Measurements from ENCODE around the gene DPP3. TPM values are rescaled to one million over a fixed set of nuclear protein-coding genes. Genes with fewer than 3 reads are reported as not detected.
"Not testable (repeated sequence)": the region's sequence is repeated elsewhere in the genome, so short reads cannot be mapped to it uniquely, and the experiment has no call there.

Gene DPP3, protein sequence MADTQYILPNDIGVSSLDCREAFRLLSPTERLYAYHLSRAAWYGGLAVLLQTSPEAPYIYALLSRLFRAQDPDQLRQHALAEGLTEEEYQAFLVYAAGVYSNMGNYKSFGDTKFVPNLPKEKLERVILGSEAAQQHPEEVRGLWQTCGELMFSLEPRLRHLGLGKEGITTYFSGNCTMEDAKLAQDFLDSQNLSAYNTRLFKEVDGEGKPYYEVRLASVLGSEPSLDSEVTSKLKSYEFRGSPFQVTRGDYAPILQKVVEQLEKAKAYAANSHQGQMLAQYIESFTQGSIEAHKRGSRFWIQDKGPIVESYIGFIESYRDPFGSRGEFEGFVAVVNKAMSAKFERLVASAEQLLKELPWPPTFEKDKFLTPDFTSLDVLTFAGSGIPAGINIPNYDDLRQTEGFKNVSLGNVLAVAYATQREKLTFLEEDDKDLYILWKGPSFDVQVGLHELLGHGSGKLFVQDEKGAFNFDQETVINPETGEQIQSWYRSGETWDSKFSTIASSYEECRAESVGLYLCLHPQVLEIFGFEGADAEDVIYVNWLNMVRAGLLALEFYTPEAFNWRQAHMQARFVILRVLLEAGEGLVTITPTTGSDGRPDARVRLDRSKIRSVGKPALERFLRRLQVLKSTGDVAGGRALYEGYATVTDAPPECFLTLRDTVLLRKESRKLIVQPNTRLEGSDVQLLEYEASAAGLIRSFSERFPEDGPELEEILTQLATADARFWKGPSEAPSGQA
- 77.5 and 84.0 TPM in 2 replicates for total RNA-seq (2014; rRNA removed; shearing (Covaris generic))

DNA sequence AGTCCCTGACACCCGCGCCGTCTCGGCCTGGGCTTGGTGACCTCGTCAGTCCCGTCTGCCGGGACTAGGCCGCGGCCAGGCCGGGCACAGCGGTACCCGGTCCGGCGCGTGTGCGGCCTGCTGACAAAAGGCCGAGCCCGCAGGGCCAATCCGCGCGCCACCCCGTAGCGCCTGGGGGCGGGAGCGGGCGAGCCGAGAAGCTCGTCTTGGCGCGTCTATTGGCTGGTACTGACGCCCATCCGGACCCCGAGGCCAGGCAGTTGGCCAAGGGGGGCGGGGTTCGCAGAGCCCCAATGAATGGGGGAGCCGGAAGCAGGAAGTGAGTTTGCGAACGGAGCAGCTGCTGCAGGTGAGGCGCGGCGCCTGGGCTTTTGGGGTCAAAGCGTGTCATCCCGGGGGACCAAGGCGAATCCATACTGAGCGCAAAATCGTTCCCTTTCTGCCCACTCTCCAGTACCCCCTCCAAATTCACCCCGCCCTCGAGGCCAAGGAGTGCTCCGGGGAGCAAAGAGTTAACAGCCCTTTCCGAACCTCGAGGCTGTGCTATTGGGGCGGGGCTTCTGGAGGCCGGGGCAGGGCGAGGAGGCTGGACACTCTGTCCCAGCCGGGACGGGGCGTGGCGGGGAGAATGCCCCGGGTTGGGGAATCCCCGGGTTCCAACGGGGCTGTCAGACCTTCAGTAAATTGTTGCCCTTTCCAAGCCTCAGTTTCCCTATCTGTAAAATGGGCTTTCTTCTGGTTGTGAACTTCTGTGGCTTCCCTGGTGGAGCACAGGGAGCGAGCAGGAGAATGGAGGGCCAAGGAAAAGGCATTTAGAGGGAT, at the start of gene DPP3:
Gene DPP3 (plus strand): TSS at position 318 of the 822 bp plus-strand sequence. CDS start 1,767 bp downstream, outside the sequence.
- DNase-seq (ENCODE audit: low read depth) = peak; percentile 98

DNA sequence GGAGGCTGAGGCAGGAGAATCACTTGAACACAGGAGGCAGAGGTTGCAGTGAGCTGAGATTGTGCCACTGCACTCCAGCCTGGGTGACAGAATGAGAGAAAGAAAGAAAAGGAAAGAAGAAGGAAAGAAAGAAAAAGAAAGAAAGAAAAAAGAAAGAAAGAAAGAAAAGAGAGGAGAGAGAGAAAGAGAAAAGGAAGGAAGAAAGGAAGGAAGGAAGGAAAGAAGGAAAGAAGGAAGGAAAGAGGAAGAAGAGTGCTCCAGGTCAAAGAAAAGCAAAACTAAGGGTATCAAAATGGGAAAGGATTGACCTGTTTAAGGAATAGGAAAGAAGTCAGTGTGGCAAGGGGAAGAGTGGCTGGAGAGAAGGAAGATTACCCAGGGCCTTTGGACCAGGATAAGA, 48.9 kb upstream of the DPP3 start:
- not testable (repeated sequence) for DNase-seq (ENCODE audit: low read depth)

DNA sequence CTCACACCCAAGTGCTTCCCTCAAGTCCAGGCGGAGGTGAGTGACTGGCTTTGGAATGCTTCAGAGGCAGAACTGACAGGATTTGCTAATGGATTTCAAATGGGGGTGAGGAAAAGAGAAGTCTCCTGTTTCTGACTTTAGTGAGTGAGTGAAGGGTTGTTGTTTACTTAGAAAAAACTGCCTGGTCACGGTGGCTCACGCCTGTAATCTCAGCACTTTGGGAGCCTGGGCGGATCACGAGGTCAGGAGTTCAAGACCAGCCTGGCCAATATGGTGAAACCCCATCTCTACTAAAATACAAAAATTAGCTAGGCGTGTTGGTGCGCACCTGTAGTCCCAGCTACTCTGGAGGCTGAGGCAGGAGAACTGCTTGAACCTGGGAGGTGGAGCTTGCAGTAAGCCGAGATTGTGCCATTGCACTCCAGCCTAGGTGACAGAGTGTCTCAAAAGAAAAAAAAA, 48.3 kb upstream of the DPP3 start:
- DNase-seq (ENCODE audit: low read depth) = not testable (repeated sequence)

DNA sequence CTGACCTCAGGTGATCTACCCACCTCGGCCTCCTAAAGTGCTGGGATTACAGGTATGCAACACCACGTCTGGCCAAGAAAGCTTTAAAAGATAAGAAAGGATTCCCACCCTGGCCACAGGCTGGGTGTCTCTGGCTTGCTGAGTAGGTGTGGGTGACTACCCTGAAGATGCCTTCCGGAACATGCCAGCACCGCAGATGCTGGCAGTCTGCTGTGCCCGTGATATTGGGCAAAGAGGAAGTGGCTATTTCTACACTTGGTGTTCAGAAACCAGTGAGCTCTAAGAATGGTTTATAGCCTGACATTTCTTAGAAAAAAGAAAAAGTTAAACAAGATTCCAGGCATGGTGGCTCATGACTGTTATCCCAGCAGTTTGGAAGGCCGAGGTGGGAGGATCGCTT, 47.6 kb upstream of the DPP3 start:
- DNase-seq (ENCODE audit: low read depth) = no peak

- no peak for DNase-seq (ENCODE audit: low read depth)
These were observed 42.2 kb upstream of the DPP3 start for GRCh38 chr11:66437979-66438503.

DNA sequence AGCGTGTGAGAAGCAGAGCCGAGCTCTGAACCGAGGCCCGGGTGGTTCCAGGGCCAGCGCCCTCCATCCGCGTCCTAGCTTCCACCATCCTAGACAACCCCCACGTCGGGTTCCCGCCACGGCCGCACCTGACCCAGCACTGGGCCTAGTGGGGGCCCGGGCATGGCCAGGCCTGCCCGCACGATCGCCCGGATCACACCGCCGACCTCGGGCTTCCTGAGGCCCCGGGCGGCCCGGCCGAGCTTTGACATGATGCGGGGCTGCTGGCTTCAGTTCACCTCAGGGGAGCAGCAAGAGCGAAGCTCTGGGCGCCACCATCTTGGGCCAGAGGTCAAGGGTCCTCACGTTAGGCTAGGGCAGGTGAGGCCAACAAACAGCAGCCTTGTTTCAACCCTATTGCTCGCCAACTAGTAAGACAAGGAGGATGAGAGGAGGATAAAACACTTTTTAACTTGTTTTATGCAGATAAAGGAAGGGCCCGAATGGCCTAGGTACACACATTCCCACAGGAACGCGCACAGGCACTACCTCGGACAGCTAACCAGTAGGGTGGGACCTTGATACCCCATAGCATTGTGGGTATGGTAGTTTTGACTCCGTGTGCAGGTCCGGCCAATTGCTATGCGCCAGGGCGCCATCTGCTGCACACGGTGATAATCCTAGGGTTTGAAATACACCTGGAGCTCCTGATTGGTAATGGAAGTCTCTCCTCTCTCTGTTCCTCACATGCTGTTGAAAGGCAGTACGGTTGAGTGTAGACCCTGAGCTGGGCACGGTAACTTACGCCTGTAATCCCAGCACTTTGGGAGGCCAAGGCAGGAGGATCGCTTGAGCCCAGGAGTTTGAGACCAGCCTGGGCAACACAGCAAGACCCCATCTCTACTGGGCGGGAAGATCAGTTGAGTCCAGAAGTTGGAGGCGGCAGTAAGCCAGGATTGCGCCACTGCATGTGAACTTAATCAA, 41.4 kb upstream of the DPP3 start, which contains the start of gene MRPL11:
Gene MRPL11 (minus strand): TSS at position 345 of the 963 bp plus-strand sequence. CDS start 94 bp downstream, at position 251.
- peak; percentile 93 for DNase-seq (ENCODE audit: low read depth)

DNA sequence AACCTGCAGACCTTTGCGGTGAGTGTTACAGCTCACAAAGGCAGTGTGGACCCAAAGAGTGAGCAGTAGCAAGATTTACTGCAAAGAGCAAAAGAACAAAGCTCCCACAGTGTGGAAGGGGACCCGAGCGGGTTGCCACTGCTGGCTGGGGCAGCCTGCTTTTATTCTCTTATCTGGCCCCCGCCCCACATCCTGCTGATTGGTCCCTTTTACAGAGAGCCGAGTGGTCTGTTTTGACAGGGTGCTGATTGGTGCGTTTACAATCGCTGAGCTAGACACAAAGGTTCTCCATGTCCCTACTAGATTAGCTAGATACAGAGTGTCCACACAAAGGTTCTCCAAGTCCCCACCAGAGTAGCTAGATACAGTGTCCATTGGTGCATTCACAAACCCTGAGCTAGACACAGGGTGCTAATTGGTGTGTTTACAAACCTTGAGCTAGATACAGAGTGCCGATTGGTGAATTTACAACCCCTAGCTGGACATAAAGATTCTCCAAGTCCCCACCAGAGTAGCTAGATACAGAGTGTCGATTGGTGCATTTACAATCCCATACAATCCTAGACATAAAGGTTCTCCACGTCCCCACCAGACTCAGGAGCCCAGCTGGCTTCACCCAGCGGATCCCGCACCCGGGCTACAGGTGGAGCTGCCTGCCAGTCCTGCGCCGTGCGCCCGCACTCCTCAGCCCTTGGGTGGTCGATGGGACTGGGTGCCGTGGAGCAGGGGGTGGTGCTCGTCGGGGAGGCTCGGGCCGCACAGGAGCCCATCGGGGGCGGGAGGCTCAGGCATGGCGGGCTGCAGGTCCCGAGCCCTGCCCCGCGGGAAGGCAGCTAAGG, 39.9 kb upstream of the DPP3 start:
- DNase-seq (ENCODE audit: low read depth) = not testable (repeated sequence)

GRCh38 chr11:66440940-66441282, 39.3 kb upstream of the DPP3 start:
- not testable (repeated sequence) for DNase-seq (ENCODE audit: low read depth)

- DNase-seq (ENCODE audit: low read depth) = peak; percentile 83
These were observed 36.6 kb upstream of the DPP3 start for GRCh38 chr11:66443602-66444001.

DNA sequence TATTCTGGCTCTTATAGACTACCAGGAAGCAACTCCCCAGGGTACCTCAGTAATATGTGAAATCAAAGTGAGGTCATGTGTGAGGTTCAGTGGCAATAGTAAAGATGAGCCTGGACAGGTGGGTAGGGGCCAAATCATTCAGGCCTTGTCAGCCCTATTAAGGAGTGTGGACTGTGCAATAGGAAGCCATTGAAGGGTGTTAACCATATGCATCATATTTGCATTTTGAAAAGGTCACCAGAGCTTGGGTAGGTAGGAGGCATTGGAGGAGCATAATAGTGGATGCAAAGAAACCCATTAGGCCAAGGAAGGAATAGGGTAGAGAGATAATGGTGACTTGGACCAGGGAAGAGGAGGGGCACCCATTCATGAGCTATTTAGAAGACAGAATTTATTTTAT, 33.2 kb upstream of the DPP3 start:
- no peak for DNase-seq (ENCODE audit: low read depth)

DNA sequence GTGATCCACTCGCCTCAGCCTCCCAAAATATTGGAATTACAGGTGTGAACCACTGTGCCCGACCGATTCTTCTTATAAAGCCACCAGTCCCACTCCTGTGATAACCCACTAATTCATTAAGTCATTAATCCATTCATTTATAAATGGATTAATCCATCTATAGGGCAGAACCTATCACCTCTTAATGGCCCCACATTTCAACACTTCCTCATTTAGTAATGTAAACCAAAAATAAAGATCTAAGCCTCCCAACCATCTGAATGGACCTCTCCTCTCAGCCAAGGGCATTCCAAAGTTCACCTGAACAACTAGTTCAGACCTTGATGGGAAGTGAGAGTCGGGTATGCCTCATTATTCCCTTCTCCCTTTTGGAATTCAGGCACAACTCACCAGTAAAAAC, 31.7 kb upstream of the DPP3 start:
- no peak for DNase-seq (ENCODE audit: low read depth)

DNA sequence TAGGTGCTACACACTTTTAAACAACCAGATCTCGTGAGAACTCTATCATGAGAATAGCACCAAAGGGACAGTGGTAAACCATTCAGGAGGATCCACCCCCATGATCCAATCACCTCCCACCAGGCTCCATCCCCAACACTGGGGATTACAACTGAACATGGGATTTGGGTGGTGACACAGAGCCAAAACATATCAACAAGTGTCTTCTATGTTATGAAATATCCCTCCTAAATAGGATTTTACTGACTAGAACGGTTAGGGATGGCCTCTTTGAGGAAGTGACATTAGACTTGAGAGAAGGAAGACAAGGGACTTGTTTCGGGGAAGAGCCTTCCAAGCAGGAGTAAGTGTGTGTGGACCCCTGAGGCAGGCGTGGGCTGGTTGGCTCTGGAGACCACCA, 29.7 kb upstream of the DPP3 start:
- no peak for DNase-seq (ENCODE audit: low read depth)

DNA sequence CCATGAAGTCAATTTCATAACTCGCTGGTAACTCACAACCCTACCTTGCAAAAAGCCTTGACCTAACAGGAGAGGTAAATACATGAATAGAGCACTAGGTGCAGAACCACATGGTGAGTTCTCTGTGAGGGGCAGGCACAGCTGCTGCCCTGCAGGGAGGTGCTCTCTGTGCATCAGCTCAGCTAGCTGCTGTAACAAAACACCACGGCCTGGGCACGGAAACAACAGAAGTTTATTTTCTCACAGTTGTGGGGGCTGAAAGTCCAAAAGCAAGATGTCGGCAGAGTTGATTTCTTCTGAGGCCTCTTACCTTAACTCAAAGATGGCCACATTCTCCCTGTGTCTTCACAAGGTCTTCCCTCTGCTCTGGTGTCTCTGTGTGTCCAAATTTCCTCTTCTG, 28.6 kb upstream of the DPP3 start:
- no peak for DNase-seq (ENCODE audit: low read depth)

- DNase-seq (ENCODE audit: low read depth) = peak; percentile 25
These were observed 26.0 kb upstream of the DPP3 start for GRCh38 chr11:66454247-66454646.

GRCh38 chr11:66454828-66455227, 25.4 kb upstream of the DPP3 start:
- no peak for DNase-seq (ENCODE audit: low read depth)

DNA sequence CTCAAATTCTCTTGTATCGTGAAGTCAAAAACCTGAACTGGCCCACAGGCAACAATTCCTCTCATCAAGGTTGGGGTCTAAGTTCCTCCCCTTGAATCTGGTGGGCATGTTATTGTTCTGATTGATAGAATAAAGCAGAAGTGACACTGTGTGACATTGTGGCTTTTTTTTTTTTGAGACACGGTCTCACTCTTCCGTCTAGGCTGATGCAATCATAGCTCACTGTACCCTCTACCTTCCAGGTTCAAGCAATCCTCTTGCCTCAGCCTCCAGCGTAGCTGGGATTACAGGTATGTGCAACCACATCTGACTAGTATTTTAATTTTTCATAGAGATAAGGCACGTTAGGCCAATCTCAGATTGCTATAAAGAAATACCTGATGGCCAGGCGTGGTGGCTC, 22.4 kb upstream of the DPP3 start:
- no peak for DNase-seq (ENCODE audit: low read depth)

DNA sequence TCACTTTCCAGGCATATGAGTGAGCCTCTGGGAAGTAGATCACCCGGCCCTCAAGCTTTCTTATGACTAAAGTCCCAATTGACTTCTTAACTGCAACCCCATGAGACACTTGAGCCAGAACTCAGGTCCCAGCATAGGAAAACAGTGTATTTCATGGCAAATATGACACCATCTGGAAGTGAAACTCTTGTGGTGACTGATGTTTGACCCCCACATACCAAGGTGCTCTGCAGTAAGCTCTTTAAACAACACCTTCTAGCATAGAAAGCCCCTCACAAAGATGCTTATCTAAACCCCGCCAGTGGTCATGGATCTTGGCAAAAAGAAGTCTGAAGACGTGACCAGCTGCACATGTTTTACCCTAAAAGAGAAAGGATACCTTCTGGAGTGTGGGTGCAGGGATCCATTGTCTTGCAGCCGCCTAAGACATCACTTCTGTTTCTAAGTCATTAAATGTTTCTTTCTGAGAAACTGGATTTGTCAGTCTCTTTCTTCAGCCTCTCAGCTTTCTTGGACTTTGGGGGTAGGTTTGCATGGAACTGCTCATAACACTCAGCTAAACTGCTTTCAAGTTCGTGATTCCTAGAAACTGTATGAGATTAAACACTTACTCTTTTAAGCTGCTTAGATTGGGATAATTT, 21.0 kb upstream of the DPP3 start:
- DNase-seq (ENCODE audit: low read depth) = no peak

- DNase-seq (ENCODE audit: low read depth) = no peak
These were observed 18.2 kb upstream of the DPP3 start for GRCh38 chr11:66462010-66462409.

DNA sequence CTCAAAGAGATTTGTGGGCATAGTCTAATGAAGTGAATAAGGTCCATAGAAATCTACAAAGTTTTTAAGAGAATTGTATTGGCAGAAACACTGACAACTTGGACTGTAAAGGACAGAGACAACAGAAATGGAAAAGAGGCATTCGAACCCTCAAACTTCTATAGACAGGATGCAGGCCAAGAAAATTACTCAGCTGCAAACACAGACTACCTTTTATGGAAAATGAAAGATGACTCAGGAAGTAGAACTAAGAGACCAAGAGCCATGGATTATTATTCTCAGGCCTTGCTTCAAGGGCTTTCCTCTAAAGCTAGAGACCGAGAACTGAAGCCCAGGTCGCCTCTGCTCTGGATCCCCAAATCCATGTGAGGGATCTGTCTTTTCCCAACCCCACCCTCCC, 17.3 kb upstream of the DPP3 start:
- DNase-seq (ENCODE audit: low read depth) = no peak
